ENCODE data around the gene HIVEP3. TPM values are rescaled to one million over a fixed set of nuclear protein-coding genes. Genes with fewer than 3 reads are reported as not detected.

The HIVEP3 gene
- polyA plus RNA-seq, 1 of the 3 experiments (the other 2 are of a cell fraction), result 6.4 TPM

GRCh38 chr1:41870076-41870562 is 48.6 kb downstream of the HIVEP3 start (continued):
- TF ChIP-seq MAX (IDR thresholded peaks at IDR 0.05; ENCODE audit: low read depth) (no peak), FOSL2 (IDR thresholded peaks at IDR 0.05; ENCODE audit: borderline replicate concordance, low read depth) (peak; percentile 99), EP300 (IDR thresholded peaks at IDR 0.05; ENCODE audit: borderline replicate concordance in 1 of 2, low read depth in 1 of 2, low read length in 1 of 2) (peak in 1 of 2 experiments; percentile 82; a peak in 2 of 4 replicates), PBX3 (IDR thresholded peaks at IDR 0.05) (peak; percentile 84)

- no peak for TF ChIP-seq GABPA (IDR thresholded peaks at IDR 0.05; ENCODE audit: low read depth)
- TF ChIP-seq CTCF (IDR thresholded peaks at IDR 0.05), result peak; percentile 29
- peak; percentile 33 for TF ChIP-seq RAD21 (IDR thresholded peaks at IDR 0.05; ENCODE audit: low read length)
- TF ChIP-seq EZH2phosphoT487 (IDR thresholded peaks at IDR 0.05; ENCODE audit: borderline replicate concordance, low read depth), result no peak
- TF ChIP-seq ZBTB33 (IDR thresholded peaks at IDR 0.05; ENCODE audit: borderline replicate concordance, low read depth), result no peak
- ChIA-PET POLR2A (no interaction called here), CTCF (interaction anchor here (0.7 to 1.4 kb wide), 3 partner anchors 56 to 295 kb away, joined by 3 to 5 read pairs (median 4); no protein-coding TSS in a partner anchor)
- Histone ChIP-seq H3K9ac (no peak overlapping the region), H4K20me1 (ENCODE audit: insufficient read depth) (no peaks in the 10 kb centered on the region), H3K27ac (ENCODE audit: low read depth in 2 of 2, low read length in 1 of 2) (no peak overlapping the region), H3K79me2 (ENCODE audit: insufficient read depth) (peaks cover 7% of the 10 kb centered on the region), H2AFZ (ENCODE audit: low read depth) (no peak overlapping the region), H3F3A (replicated peaks; ENCODE audit: insufficient read depth) (peaks cover 6% of the 10 kb centered on the region), H3K4me2 (no peak overlapping the region), H3K36me3 (replicated peaks in 1 of 2; ENCODE audit: control insufficient read depth in 1 of 2, insufficient read depth in 2 of 2, low read length in 1 of 2) (peaks cover 0 to 8% of the 10 kb centered on the region in 2 experiments), H3K4me3 (ENCODE audit: low read depth in 2 of 2, low read length in 1 of 2) (no peak overlapping the region), H3K9me3 (no peaks in the 10 kb centered on the region), H3K4me1 (ENCODE audit: control insufficient read depth in 1 of 2, insufficient read depth in 2 of 2, low read depth in 1 of 2, low read length in 1 of 2) (peaks cover 12 to 20% of the 10 kb centered on the region in 2 experiments; a peak in 2 of 4 replicates), H3K27me3 (ENCODE audit: insufficient read depth) (no peaks in the 10 kb centered on the region), H3K9me2 (no peaks in the 10 kb centered on the region)
- no peak for DNase-seq
- WGBS (ENCODE audit: low lambda C conversion rate), result 88% methylated on average over 6 of the region's 6 CpGs
Observed at GRCh38 chr1:41868241-41868998, 50.3 kb downstream of the HIVEP3 start.
